ENCODE measurements around the gene KLF16.

KLF16 gene

DNA sequence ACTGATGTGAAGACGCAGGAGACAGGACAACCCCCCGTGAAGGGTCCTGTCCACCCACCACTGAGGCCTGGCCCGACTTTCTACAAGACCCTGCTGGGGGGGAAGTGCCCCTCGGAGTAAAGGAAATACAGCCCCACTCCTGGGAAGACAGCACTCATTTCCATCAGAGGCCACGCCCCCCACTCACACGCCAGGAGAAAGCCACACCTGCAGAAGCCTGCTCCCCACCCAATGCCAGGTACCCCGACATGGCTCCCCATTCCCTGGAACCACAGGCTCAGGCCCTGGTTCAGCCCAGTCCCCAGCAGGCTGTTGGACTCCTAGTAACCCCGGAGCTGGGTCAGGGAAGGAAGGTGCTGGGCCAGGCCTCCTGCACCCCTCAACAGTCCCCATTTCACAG lies 40.4 kb downstream of the KLF16 start:
- DNase-seq (ENCODE audit: low read depth) = no peak

DNA sequence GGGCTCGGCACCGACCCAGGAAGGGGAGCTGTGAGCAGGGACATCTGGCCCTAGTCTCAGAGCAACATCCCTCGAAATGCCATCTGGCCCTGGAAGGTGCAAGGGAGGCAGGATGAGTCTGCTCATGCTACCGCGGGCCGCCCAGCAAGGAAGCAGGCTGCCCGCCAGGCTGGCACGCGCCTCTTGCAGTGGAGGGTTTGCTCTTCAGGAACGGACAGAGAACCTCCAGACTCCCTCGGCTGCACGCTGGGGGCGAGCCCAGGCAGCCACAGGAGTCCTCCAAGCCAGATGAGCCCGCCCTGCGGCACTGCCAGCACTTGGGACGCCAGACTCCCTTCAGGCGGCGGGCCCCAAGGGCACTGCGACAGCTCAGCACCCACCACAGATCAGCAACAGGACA lies 41.2 kb downstream of the KLF16 start:
- DNase-seq (ENCODE audit: low read depth) = no peak

- no peak for DNase-seq (ENCODE audit: low read depth)
These were observed 43.8 kb downstream of the KLF16 start for GRCh38 chr19:1819341-1820255.

DNA sequence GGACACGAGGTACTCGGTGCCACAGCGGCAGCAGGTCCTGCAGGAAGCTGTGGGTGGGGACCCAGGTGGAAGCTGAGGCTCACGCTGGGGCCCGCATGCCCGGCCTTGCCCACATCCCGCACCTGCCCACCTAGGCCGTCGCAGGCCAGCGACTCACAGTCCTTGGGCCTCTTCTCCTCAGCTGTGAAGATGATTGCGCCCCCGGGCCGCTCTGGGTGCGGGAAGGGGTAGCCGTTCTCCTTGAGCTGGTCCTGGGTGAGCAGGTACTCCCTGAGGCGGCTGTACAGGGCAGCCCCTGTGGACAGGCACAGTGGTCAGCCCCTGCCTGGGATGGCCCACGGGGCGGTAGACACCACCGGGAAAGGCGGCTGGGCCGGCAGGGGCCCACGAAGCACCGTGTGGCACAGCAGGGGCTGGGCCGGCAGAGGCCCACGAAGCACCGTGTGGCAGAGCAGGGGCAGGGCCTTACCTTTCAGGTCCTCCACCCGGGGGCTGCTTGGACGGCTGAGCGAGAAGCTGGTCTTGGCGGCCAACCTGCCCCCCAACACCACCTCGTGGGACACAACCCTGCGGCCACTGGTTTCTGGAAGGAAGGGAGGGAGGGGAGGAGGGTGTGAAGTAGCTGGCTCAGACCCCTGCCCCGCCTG lies 44.7 kb downstream of the KLF16 start:
- no peak for DNase-seq (ENCODE audit: low read depth)

DNA sequence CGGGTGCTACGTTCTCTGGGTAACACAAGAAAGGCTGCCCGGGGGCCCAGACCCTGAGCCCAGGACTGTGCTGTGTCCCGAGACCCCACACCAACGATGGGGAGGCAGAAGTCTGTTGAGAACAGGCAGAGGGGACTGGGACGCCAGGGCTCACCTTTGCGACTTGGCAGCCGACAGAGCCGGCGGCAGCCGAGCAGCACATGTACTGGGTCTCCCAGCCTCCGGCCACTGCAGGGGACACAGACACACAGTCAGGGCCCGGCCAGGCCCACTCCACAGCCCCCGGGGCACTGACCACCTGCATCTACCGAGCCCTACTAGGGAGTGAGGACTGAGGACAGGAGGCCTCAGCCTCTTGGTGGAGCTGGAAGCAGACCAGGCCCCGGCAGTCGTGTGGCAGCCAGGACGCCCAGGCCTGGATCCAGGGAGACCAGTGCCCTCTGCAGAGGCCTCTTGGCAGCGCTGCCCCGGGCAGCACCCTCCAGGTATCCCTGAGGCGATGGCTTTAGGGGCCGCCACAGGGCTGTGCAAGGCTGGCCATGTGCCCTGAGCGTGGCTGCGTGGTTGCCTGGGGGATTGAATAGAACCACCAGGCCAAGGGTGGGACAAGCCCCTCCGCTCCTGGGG lies 45.7 kb downstream of the KLF16 start:
- no peak for DNase-seq (ENCODE audit: low read depth)

DNA sequence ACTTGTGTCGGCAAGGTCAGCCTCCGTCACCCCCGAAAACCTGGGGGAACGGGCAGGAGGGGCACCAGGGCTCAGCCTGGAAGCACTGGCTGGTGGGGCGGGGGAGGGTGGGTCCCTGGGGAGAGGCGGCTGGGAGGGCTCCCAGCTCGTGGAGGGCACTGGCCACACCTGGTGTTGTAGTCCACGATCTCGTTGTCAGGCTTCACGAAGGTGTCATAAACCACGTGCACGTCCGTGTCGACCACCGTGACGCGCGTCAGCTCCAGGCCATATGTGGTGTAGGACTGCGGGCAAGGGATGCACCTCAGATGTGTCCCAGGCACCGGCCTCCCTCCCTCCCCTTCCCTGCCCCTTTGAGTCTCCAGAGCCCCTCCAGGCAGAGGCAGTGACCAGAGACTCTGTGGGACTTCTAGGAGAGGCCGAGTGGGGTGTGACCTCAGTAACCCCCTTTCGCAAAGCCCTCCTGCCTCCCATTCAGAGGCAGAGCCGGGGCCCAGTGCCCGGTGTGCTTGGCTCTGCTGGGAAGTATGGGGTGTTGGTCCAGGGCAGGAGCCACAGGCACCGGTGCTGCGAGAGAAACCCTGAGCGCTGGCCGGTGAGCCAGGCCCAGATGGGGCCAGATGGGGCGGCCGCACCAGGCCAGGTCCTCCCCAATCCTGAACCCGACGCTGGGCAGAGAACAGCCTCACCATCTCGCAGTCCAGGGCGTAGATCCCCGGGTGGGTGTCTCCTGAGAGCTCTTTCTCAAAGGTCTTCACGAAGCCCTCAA lies 46.7 kb downstream of the KLF16 start:
- no peak for DNase-seq (ENCODE audit: low read depth)

GRCh38 chr19:1815605-1816529 lies 47.5 kb downstream of the KLF16 start:
- no peak for DNase-seq (ENCODE audit: low read depth)

DNA sequence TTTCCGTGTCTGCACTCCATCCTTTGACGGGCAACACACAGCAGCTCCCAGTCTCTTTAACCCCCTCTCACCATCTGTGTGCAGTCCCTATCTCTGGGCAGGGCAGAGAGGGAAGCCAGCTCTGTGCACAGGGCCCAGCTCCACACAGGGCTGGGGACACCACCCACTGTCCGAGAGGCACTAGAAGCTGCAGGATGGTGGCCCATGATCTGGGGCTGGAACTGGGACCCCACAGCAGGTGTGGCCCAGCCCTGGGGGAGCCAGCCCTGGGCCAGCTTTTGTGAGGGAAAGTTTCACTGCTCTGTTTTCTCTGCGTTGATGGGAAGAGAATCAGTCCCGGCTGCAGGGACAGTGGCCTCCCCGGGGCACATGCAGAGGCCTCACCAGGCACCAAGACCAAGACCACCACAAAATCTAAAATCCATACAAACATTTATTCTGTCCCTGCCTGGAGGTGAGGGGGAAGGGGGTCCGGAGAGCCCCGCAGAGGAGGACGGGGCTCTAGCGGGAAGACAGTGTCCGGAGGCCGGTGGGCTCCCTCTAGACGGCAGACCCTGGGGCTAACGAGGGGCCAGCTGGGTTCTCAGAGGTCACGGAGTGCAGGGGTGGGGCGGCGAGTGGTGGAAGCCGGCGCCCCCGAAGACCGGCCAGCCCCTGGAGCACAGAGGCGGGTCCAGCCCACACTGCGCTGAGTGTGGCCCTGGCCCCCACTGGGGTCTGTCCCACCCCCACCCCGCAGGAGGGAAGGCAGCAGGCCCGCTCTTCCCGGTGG lies 48.4 kb downstream of the KLF16 start:
- no peak for DNase-seq (ENCODE audit: low read depth)

- no peak for DNase-seq (ENCODE audit: low read depth)
These were observed 49.0 kb downstream of the KLF16 start for GRCh38 chr19:1814391-1814790.

GRCh38 chr19:1813192-1814182 lies 49.9 kb downstream of the KLF16 start:
- DNase-seq (ENCODE audit: low read depth) = no peak

- peak; percentile 62 for DNase-seq (ENCODE audit: low read depth)
These were observed 50.8 kb downstream of the KLF16 start for GRCh38 chr19:1812426-1813191.

- no peak for DNase-seq (ENCODE audit: low read depth)
These were observed 51.4 kb downstream of the KLF16 start, which contains the start of gene ATP8B3 for GRCh38 chr19:1811942-1812425. Gene ATP8B3, minus strand, starts transcription at chr19:1812276. Its CDS starts 540 bp downstream, at chr19:1811736.

DNA sequence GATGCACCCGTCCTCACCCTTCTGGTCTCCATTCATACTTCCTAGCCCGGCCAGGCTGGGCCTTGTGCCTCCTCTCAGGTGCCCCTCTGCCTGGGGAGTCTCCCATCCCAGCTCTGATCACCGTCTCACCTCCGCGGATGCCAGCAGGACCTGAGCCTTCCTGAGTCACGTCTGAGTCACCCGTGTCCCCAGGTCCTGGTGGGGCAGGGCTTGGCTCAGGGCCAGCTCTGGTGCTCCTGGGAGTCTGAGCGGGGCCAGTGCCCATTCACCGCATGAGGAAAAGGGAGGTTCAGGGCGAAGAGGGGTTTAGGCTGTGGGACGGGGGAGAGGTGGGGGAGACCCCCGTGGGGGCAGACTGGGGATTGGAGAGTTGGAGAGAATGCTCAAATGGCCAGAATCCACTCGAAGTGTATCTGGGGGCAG lies 51.9 kb downstream of the KLF16 start:
- peak; percentile 57 for DNase-seq (ENCODE audit: low read depth)

GRCh38 chr19:1810439-1811160 lies 52.8 kb downstream of the KLF16 start:
- no peak for DNase-seq (ENCODE audit: low read depth)

- no peak for DNase-seq (ENCODE audit: low read depth)
These were observed 53.7 kb downstream of the KLF16 start for GRCh38 chr19:1809678-1810077.

DNA sequence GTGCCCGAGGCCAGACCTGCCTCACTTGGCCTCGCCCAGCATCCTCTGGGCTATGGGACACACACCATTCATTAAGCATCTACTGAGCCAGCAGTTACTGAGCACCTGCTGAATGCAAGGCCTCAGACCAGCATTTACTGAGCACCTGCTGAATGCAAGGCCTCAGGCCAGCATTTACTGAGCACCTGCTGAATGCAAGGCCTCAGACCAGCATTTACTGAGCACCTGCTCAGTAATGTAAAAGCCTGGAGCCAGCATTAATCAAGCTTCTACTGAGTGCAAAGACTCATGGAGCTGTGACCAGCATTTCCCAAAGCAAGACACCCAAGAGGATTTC lies 55.0 kb downstream of the KLF16 start:
- no peak for DNase-seq (ENCODE audit: low read depth)

DNA sequence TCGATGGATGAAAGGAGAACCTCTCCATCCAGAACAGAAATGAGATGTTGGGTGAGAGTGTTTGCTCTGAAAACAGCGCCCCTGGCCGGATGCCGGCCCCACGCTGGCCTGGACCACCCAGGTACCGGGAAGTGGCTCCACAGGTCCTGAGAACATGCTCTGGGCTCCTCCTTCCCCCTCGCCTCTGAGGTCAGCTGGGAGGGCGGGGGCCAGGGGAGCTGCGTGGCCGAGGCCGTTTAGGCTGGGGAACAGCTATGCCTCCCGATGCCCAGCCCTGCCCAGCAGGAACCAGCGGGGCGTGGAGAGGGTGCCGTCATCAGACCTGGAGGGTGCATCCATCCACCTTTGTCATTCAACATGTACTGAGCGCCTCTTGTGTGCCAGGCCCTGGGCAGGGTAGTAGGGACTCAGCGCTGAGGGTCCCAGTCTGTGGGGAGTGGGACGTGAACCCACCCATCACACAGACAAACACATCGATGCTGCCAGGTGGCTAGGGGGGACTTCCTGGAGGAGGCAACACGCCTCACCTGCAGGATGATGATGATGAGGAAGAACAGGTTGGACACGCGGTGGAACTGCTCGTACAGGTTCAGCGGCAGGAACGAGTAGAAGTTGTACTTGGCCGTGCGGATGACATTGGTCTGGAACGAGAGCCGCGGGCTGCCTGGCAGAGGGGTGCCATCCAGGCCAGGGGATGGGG lies 55.5 kb downstream of the KLF16 start:
- no peak for DNase-seq (ENCODE audit: low read depth)

Measured in activated T-helper 9 cell treated with anti-CD3 and anti-CD28 coated beads, Interleukin-2, amount 50 U/mL, for 16 hours (primary cell).